Stomach (tissue), 9 donors: ENCODE results near the gene KRTAP10-10. TPM values are rescaled to one million over a fixed set of nuclear protein-coding genes. Genes with fewer than 3 reads are reported as not detected.

Experiments
- DNase-seq, 2 donors: peaks; one replicate each; pipeline versions ENCODE4 v3.0.0 to v3.0.0-alpha.2; 2013 to 2019
- H3K27ac ChIP-seq, 5 donors: fragments of 200-600 bp in 4 of 5; sonication (generic) in 4 of 5; one replicate each; pipeline ENCODE4 v1.5.1; 2013 to 2019; ENCODE audit warnings: mild to moderate bottlenecking in 1 of 5, moderate library complexity in 1 of 5
- H3K27me3 ChIP-seq, 3 donors: fragments of 200-600 bp; sonication (generic); one replicate each; pipeline ENCODE4 v1.5.1; 2017 to 2019; ENCODE audit warnings: mixed run types in 1 of 3
- H3K36me3 ChIP-seq, 4 donors: fragments of 200-600 bp; sonication (generic); 1 replicate in 3 of 4; 2 replicates in 1 of 4; pipeline ENCODE4 v1.5.1; 2016 to 2019
- H3K4me1 ChIP-seq, 4 donors: fragments of 200-600 bp; sonication (generic); one replicate each; pipeline ENCODE4 v1.5.1; 2016 to 2019
- H3K4me3 ChIP-seq, 4 donors: fragments of 200-600 bp; sonication (generic) in 3 of 4; one replicate each; pipeline ENCODE4 v1.5.1; 2016 to 2019; ENCODE audit warnings: mild to moderate bottlenecking in 1 of 4
- H3K9me3 ChIP-seq, 4 donors: fragments of 200-600 bp; sonication (generic); one replicate each; pipeline ENCODE4 v1.5.1; 2016 to 2019
- CTCF ChIP-seq, 7 experiments: fragments of 450-650 bp in 4 of 7; fragments of 200-600 bp in 3 of 7; sonication (generic) in 3 of 7; IDR thresholded peaks; one replicate each; pipeline ENCODE4 v1.5.1; 2016 to 2019; ENCODE audit warnings: antibody characterized with exemption in 7 of 7, control low read depth in 2 of 7, mild to moderate bottlenecking in 1 of 7
- EP300 ChIP-seq: sonication (generic); formaldehyde crosslinking; IDR thresholded peaks from one replicate; pipeline ENCODE4 v1.6.1; 2017; ENCODE audit warnings: antibody characterized with exemption
- POLR2A ChIP-seq, 4 donors: fragments of 450-650 bp; IDR thresholded peaks; one replicate each; pipeline ENCODE4 v1.6.1; 2016; ENCODE audit warnings: antibody characterized with exemption in 4 of 4, control low read depth in 2 of 4, mild to moderate bottlenecking in 1 of 4, moderate library complexity in 1 of 4
- POLR2AphosphoS5 ChIP-seq, 3 donors: sonication (generic); formaldehyde crosslinking; IDR thresholded peaks; one replicate each; pipeline ENCODE4 v1.6.1; 2016; ENCODE audit warnings: antibody characterized with exemption in 3 of 3
- WGBS, 5 donors: extraction: QIAGEN DNeasy Blood & Tissue Kit in 3 of 5; methylation state at CpG; one replicate each; pipeline versions ENCODE4 v1.1.5 to v1.1.7; 2013 to 2018; 5-methylcytosine and 5-hydroxymethylcytosine counted together
- intact Hi-C: fragments of 100-400 bp; cut with DNase I; formaldehyde crosslinking; loops from one replicate; pipeline ENCODE4 v1.15.1; 2023; ENCODE audit warnings: low total_unique reads
- polyA plus RNA-seq, 3 donors: library from polyadenylated mRNA; stranded (reverse); fragments of 200-250 nt; gene quantifications; one replicate each; pipeline ENCODE4 v1.2.3, GENCODE V29; 2013
- total RNA-seq, 5 donors: library from RNA; depleted of rRNA; stranded (reverse); fragments of >200 nt; gene quantifications; one replicate each; pipeline versions ENCODE4 v1.1.0 to v1.2.3, GENCODE V29; 2014 to 2016
- donor health status: healthy with polysubstance abuse.
- donor health status: Bipolar disorder and iron deficiency.
- donor health status: healthy.

The KRTAP10-10 gene
- total and polyA plus RNA-seq, 8 donors, result not detected

GRCh38 chr21:44667612-44668011 is 30.5 kb downstream of the KRTAP10-10 start:
- WGBS, 5 donors, result 44 to 88% (median 71%) methylated on average over 1 of the region's 1 CpG
- H3K36me3 ChIP-seq, result no peaks in the 10 kb centered on the region
- H3K4me3 ChIP-seq, result no peak overlapping the region
- intact Hi-C loops, result no loop called here
- peaks cover 5 to 38% (median 28%) of the 10 kb centered on the region in 4 donors for H3K9me3 ChIP-seq
- H3K4me1 ChIP-seq, result no peaks in the 10 kb centered on the region
- no peak for DNase-seq
- TF ChIP-seq EP300 (no peak), CTCF (IDR thresholded peaks at IDR 0.05) (no peak), POLR2A (IDR thresholded peaks at IDR 0.05) (no peak), POLR2AphosphoS5 (IDR thresholded peaks at IDR 0.05) (no peak)
- H3K27ac ChIP-seq, result no peak overlapping the region
- H3K27me3 ChIP-seq, result peaks cover 0 to 24% (median 12%) of the 10 kb centered on the region in 3 donors

GRCh38 chr21:44670642-44671432 is 33.7 kb downstream of the KRTAP10-10 start:
- peaks cover 0 to 22% (median 12%) of the 10 kb centered on the region in 3 donors for H3K27me3 ChIP-seq
- WGBS, 5 donors, result 57 to 93% (median 77%) methylated on average over 2 to 3 of the region's 3 CpGs
- no peaks in the 10 kb centered on the region for H3K36me3 ChIP-seq
- intact Hi-C loops, result no loop called here
- DNase-seq, result no peak
- H3K9me3 ChIP-seq, result peaks cover 5 to 45% (median 33%) of the 10 kb centered on the region in 4 donors
- TF ChIP-seq CTCF (IDR thresholded peaks at IDR 0.05) (no peak), EP300 (no peak), POLR2AphosphoS5 (IDR thresholded peaks at IDR 0.05) (no peak), POLR2A (IDR thresholded peaks at IDR 0.05) (no peak)
- no peak overlapping the region for H3K4me3 ChIP-seq
- H3K4me1 ChIP-seq, result no peaks in the 10 kb centered on the region
- no peak overlapping the region for H3K27ac ChIP-seq

- TF ChIP-seq POLR2A (IDR thresholded peaks at IDR 0.05) (no peak), CTCF (IDR thresholded peaks at IDR 0.05) (no peak), EP300 (no peak), POLR2AphosphoS5 (IDR thresholded peaks at IDR 0.05) (no peak)
- intact Hi-C loops, result no loop called here
- Histone ChIP-seq H3K27ac (no peak overlapping the region), H3K27me3 (peaks cover 0 to 15% (median 9%) of the 10 kb centered on the region in 3 donors), H3K9me3 (peaks cover 5 to 45% (median 33%) of the 10 kb centered on the region in 4 donors), H3K36me3 (no peaks in the 10 kb centered on the region), H3K4me3 (no peak overlapping the region), H3K4me1 (no peaks in the 10 kb centered on the region)
- DNase-seq, result no peak
- 93 to 100% (median 95%) methylated on average over 1 of the region's 1 CpG for WGBS, 5 donors
Measured at GRCh38 chr21:44671911-44672310, 34.8 kb downstream of the KRTAP10-10 start.

GRCh38 chr21:44677881-44678280 is 40.7 kb downstream of the KRTAP10-10 start:
- peaks cover 0 to 10% (median 5%) of the 10 kb centered on the region in 4 donors for H3K9me3 ChIP-seq
- intact Hi-C loops, result no loop called here
- H3K4me3 ChIP-seq, result no peak overlapping the region
- DNase-seq, result no peak
- H3K4me1 ChIP-seq, result no peaks in the 10 kb centered on the region
- TF ChIP-seq POLR2A (IDR thresholded peaks at IDR 0.05) (no peak), EP300 (no peak), POLR2AphosphoS5 (IDR thresholded peaks at IDR 0.05) (no peak), CTCF (IDR thresholded peaks at IDR 0.05) (no peak)
- H3K36me3 ChIP-seq, result no peaks in the 10 kb centered on the region
- no peak overlapping the region for H3K27ac ChIP-seq
- 89 to 95% (median 92%) methylated on average over 13 of the region's 13 CpGs for WGBS, 5 donors
- H3K27me3 ChIP-seq, result peaks cover 0 to 5% (median 2%) of the 10 kb centered on the region in 3 donors
